HG03439 (cell line): Measurements from ENCODE around the gene PLIN4.

Source experiments
- ATAC-seq: cut with Tn5 transposase; IDR thresholded peaks from one replicate; pipeline ENCODE4 v1.9.1; 2021; ENCODE audit warnings: mild to moderate bottlenecking, moderate library complexity; ENCODE audit not compliant: unreplicated experiment

Gene PLIN4

GRCh38 chr19:4456843-4457653 lies 61.2 kb downstream of the PLIN4 start:
- peak; percentile 16 for ATAC-seq

- no peak for ATAC-seq
Measured at GRCh38 chr19:4456476-4456842, 61.8 kb downstream of the PLIN4 start.

DNA sequence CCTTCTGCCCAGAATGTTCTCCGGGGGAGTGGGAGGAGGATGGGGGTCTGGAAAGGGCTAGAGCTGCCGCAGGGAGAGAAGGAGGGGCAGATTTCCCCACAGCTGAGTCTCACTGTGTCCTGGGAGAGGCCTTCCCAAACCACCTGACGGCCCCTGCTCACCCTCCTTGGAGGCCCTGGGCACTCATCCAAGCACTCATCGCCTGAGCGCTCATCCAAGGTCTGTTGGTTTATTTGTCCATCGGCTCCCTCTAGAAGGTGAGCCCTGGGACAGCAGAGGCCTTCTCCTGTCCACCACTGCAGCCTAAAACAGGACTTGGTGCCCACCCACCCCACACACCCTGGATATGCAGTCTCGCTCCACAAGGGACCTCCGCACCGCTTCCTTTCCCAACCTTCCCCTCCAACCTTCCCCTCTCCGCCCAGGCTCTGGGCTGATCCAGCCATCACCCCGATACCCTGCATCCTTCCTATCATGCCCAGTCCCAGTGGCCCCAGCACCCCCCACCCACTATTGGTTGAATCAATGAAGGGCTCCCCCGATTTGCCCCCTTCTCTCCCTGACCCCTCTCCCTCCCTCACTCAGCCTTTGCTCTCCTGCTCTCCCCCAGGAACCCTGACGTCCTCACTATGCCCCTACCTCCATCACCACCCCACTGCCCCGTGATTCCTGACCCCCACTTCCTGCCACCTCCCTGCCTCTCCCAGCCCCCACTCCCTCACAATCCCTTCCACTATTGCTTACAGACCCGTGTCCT lies 62.4 kb downstream of the PLIN4 start:
- no peak for ATAC-seq

- ATAC-seq, result no peak
Measured at GRCh38 chr19:4454747-4455718, 63.3 kb downstream of the PLIN4 start.

GRCh38 chr19:4453232-4454179 lies 64.8 kb downstream of the PLIN4 start:
- ATAC-seq, result no peak

- no peak for ATAC-seq
Measured at GRCh38 chr19:4452230-4452990, 65.9 kb downstream of the PLIN4 start.
